ENCODE measurements around the gene ZNF366.

ZNF366 gene

GRCh38 chr5:72523960-72524582 is 16.9 kb upstream of the ZNF366 start:
- no peak overlapping the region for H3K4me3 ChIP-seq (ENCODE audit: low read depth, low read length)
- peak; percentile 91 for DNase-seq (ENCODE audit: low read depth)
- peak; percentile 56 for TF ChIP-seq CTCF (IDR thresholded peaks at IDR 0.05; ENCODE audit: insufficient read depth, low read depth, low read length, missing control alignments)

GRCh38 chr5:72522607-72523006 is 15.4 kb upstream of the ZNF366 start:
- DNase-seq (ENCODE audit: low read depth), result no peak
- no peak for TF ChIP-seq CTCF (IDR thresholded peaks at IDR 0.05; ENCODE audit: insufficient read depth, low read depth, low read length, missing control alignments)
- H3K4me3 ChIP-seq (ENCODE audit: low read depth, low read length), result no peak overlapping the region

GRCh38 chr5:72519111-72519510 is 11.9 kb upstream of the ZNF366 start:
- H3K4me3 ChIP-seq (ENCODE audit: low read depth, low read length), result no peak overlapping the region
- DNase-seq (ENCODE audit: low read depth), result no peak
- no peak for TF ChIP-seq CTCF (IDR thresholded peaks at IDR 0.05; ENCODE audit: insufficient read depth, low read depth, low read length, missing control alignments)

GRCh38 chr5:72518001-72518683 is 10.9 kb upstream of the ZNF366 start:
- H3K4me3 ChIP-seq (ENCODE audit: low read depth, low read length), result no peak overlapping the region
- no peak for TF ChIP-seq CTCF (IDR thresholded peaks at IDR 0.05; ENCODE audit: insufficient read depth, low read depth, low read length, missing control alignments)
- peak; percentile 37 for DNase-seq (ENCODE audit: low read depth)

GRCh38 chr5:72516916-72517315 is 9.7 kb upstream of the ZNF366 start:
- DNase-seq (ENCODE audit: low read depth), result no peak
- no peak overlapping the region for H3K4me3 ChIP-seq (ENCODE audit: low read depth, low read length)
- no peak for TF ChIP-seq CTCF (IDR thresholded peaks at IDR 0.05; ENCODE audit: insufficient read depth, low read depth, low read length, missing control alignments)

GRCh38 chr5:72515211-72515610 is 8.0 kb upstream of the ZNF366 start:
- TF ChIP-seq CTCF (IDR thresholded peaks at IDR 0.05; ENCODE audit: insufficient read depth, low read depth, low read length, missing control alignments), result no peak
- DNase-seq (ENCODE audit: low read depth), result no peak
- H3K4me3 ChIP-seq (ENCODE audit: low read depth, low read length), result no peak overlapping the region

GRCh38 chr5:72512593-72512860 is 5.3 kb upstream of the ZNF366 start:
- no peak overlapping the region for H3K4me3 ChIP-seq (ENCODE audit: low read depth, low read length)
- DNase-seq (ENCODE audit: low read depth), result no peak
- no peak for TF ChIP-seq CTCF (IDR thresholded peaks at IDR 0.05; ENCODE audit: insufficient read depth, low read depth, low read length, missing control alignments)

All from GM12865 (cell line).